Caco-2 (cell line): Measurements from ENCODE around the gene RASL10B. TPM values are rescaled to one million over a fixed set of nuclear protein-coding genes. Genes with fewer than 3 reads are reported as not detected.

Source experiments
- BruUV-seq: library from RNA; stranded (reverse); fragments of 400-500 nt; replicated peaks from 2 replicates; lab custom pipeline; 2021; lab: Mats Ljungman, UMichigan
- CTCF ChIA-PET: fragments of 300-600 bp; sonication (Branson Sonifier 250); formaldehyde crosslinking; loops from one replicate; lab custom pipeline; 2022; ENCODE audit warnings: antibody characterized with exemption; lab: Charles Lee
- POLR2A ChIA-PET: fragments of 300-600 bp; sonication (Branson Sonifier 250); formaldehyde crosslinking; loops from one replicate; lab custom pipeline; 2022; ENCODE audit warnings: antibody characterized with exemption; lab: Charles Lee
- DNase-seq, 2 experiments: peaks; one replicate each; pipeline versions ENCODE4 v3.0.0 to v3.0.0-alpha.2; 2020 to 2022
- H3K27me3 ChIP-seq: replicated peaks from 2 replicates; pipeline ENCODE4 v1.6.0; 2011; ENCODE audit warnings: low read length; ENCODE audit not compliant: control insufficient read depth, insufficient read depth
- H3K36me3 ChIP-seq: 2 replicates; pipeline ENCODE4 v1.5.1; 2011; ENCODE audit warnings: low read length; ENCODE audit not compliant: control insufficient read depth, insufficient read depth
- H3K4me1 ChIP-seq: fragments of 250-450 bp; sonication (Bioruptor Pico); 2 replicates; pipeline ENCODE4 v1.5.1; 2020; ENCODE audit warnings: mild to moderate bottlenecking
- H3K4me3 ChIP-seq: 2 replicates; pipeline ENCODE4 v1.5.1; 2011; ENCODE audit warnings: low read depth, mild to moderate bottlenecking, control low read depth, low read length
- H3K9me3 ChIP-seq: fragments of 250-450 bp; sonication (Bioruptor Pico); 2 replicates; pipeline ENCODE4 v1.5.1; 2020; ENCODE audit warnings: mild to moderate bottlenecking, moderate library complexity
- H3K27ac Mint-ChIP-seq: one replicate; pipeline ENCODE4 v1.8.0; 2022; ENCODE audit warnings: mixed read lengths; ENCODE audit not compliant: unreplicated experiment
- H3K27me3 Mint-ChIP-seq: one replicate; pipeline ENCODE4 v1.8.0; 2022; ENCODE audit warnings: mixed read lengths; ENCODE audit not compliant: insufficient read depth, unreplicated experiment
- H3K36me3 Mint-ChIP-seq: one replicate; pipeline ENCODE4 v1.8.0; 2022; ENCODE audit warnings: mild to moderate bottlenecking, mixed read lengths; ENCODE audit not compliant: insufficient read depth, unreplicated experiment
- H3K4me1 Mint-ChIP-seq: one replicate; pipeline ENCODE4 v1.8.0; 2022; ENCODE audit warnings: low read depth, mixed read lengths; ENCODE audit not compliant: unreplicated experiment
- H3K4me3 Mint-ChIP-seq: one replicate; pipeline ENCODE4 v1.8.0; 2022; ENCODE audit warnings: mild to moderate bottlenecking, moderate library complexity, mixed read lengths; ENCODE audit not compliant: unreplicated experiment
- H3K9me3 Mint-ChIP-seq: one replicate; pipeline ENCODE4 v1.8.0; 2022; ENCODE audit warnings: mixed read lengths; ENCODE audit not compliant: unreplicated experiment
- CTCF ChIP-seq, 2 experiments: fragments of 200-600 bp in 1 of 2; IDR thresholded peaks; 1 replicate in 1 of 2; 2 replicates in 1 of 2; pipeline versions ENCODE4 v1.5.1 to v1.8.0; 2011 to 2022; ENCODE audit warnings: antibody characterized with exemption in 1 of 2, control low read depth in 1 of 2, inconsistent platforms in 1 of 2, low read depth in 1 of 2, low read length in 1 of 2, mild to moderate bottlenecking in 1 of 2, moderate library complexity in 1 of 2; ENCODE audit not compliant: insufficient read depth in 1 of 2, severe bottlenecking in 1 of 2, unreplicated experiment in 1 of 2
- intact Hi-C: fragments of 100-400 bp; cut with micrococcal nuclease; formaldehyde crosslinking; loops from one replicate; pipeline ENCODE4 v1.10.0; 2022; ENCODE audit not compliant: unreplicated experiment
- total RNA-seq: library from RNA; stranded (reverse); gene quantifications from 2 replicates; pipeline ENCODE4 v1.2.3, GENCODE V29; 2022

RASL10B gene
- total RNA-seq, 1 experiment from 2014 or later: 13.3 TPM

GRCh38 chr17:35788477-35789368 is 57.3 kb downstream of the RASL10B start:
- H3K36me3 Mint-ChIP-seq: no peaks in the 10 kb centered on the region
- intact Hi-C loops: no loop called here
- H3K4me1 ChIP-seq: no peaks in the 10 kb centered on the region
- no peak overlapping the region for H3K4me3 ChIP-seq
- no peak for DNase-seq
- no peaks in the 10 kb centered on the region for H3K9me3 Mint-ChIP-seq
- H3K36me3 ChIP-seq: no peaks in the 10 kb centered on the region
- no peaks in the 10 kb centered on the region for H3K9me3 ChIP-seq
- H3K27me3 ChIP-seq: no peaks in the 10 kb centered on the region
- peaks cover 15% of the 10 kb centered on the region for H3K27me3 Mint-ChIP-seq
- H3K4me1 Mint-ChIP-seq: peaks cover 15% of the 10 kb centered on the region
- no TSS peak for BruUV-seq
- CTCF ChIA-PET: interaction anchor here (1.9 to 2.0 kb wide), 2 partner anchors 22 to 25 kb away, joined by 4 to 6 read pairs; no protein-coding TSS in a partner anchor
- POLR2A ChIA-PET: interaction anchor here (0.6 kb wide), 1 partner anchor 21 kb away, joined by 4 read pairs; the partner anchor contains the start of gene TAF15
- H3K4me3 Mint-ChIP-seq: no peak overlapping the region
- no peak for TF ChIP-seq CTCF (IDR thresholded peaks at IDR 0.05; ENCODE audit: insufficient read depth in 1 of 2, low read depth in 1 of 2, low read length in 1 of 2, severe bottlenecking in 1 of 2, unreplicated experiment in 1 of 2)
- no peak overlapping the region for H3K27ac Mint-ChIP-seq

- Histone ChIP-seq H3K9me3 (no peaks in the 10 kb centered on the region), H3K27me3 (peaks cover 2% of the 10 kb centered on the region; the same call in 1 of the 2 replicates), H3K4me1 (no peaks in the 10 kb centered on the region), H3K36me3 (no peaks in the 10 kb centered on the region), H3K4me3 (no peak overlapping the region)
- H3K9me3 Mint-ChIP-seq: no peaks in the 10 kb centered on the region
- no peaks in the 10 kb centered on the region for H3K36me3 Mint-ChIP-seq
- H3K4me3 Mint-ChIP-seq: no peak overlapping the region
- no peak for TF ChIP-seq CTCF (IDR thresholded peaks at IDR 0.05; ENCODE audit: insufficient read depth in 1 of 2, low read depth in 1 of 2, low read length in 1 of 2, severe bottlenecking in 1 of 2, unreplicated experiment in 1 of 2)
- BruUV-seq: no TSS peak
- ChIA-PET POLR2A (no interaction called here), CTCF (no interaction called here)
- H3K27ac Mint-ChIP-seq: no peak overlapping the region
- DNase-seq: no peak
- H3K4me1 Mint-ChIP-seq: peaks cover 15% of the 10 kb centered on the region
- H3K27me3 Mint-ChIP-seq: peaks cover 21% of the 10 kb centered on the region
- intact Hi-C loops: no loop called here
Observed at GRCh38 chr17:35790841-35791240, 59.4 kb downstream of the RASL10B start.

DNA sequence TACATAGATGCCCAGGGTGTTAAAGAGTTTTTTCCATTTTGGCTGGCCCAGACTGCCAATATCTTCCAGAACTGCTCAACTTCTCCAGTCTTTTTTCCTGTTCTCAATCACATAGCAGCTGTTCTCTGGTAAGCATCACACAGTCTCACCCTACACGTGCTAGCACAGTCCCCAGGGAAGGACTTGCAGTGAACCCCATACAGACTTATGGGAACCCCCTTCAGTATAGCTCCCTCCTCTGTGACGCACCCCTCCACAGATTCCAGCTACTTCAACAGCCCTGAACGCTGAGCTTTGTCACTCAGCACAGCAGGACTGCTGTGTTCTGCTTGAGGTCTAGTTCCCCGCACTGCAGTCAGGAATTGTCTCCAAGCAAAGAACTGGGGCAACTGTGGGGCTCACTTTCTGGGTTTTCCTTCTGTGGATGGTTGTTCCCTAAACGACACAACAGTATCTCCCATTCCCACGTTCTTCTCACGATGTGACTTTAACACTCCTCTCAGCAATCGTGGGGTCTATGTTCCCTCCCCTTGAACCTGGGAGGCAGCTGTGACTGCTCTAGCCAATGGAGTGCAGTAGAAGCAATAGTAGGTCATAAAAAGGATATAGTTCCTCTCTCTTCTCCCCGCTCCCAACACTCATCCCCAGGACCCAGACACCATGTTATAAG is 60.4 kb downstream of the RASL10B start:
- Histone ChIP-seq H3K9me3 (no peaks in the 10 kb centered on the region), H3K4me3 (no peak overlapping the region), H3K4me1 (no peaks in the 10 kb centered on the region), H3K27me3 (peaks cover 4% of the 10 kb centered on the region; the same call in 1 of the 2 replicates), H3K36me3 (no peaks in the 10 kb centered on the region; the same call in 1 of the 2 replicates)
- Mint-ChIP-seq H3K4me1 (peaks cover 15% of the 10 kb centered on the region), H3K36me3 (no peaks in the 10 kb centered on the region), H3K4me3 (no peak overlapping the region), H3K27ac (no peak overlapping the region), H3K27me3 (peaks cover 23% of the 10 kb centered on the region), H3K9me3 (no peaks in the 10 kb centered on the region)
- BruUV-seq: no TSS peak
- TF ChIP-seq CTCF (IDR thresholded peaks at IDR 0.05; ENCODE audit: insufficient read depth in 1 of 2, low read depth in 1 of 2, low read length in 1 of 2, severe bottlenecking in 1 of 2, unreplicated experiment in 1 of 2): no peak
- ChIA-PET POLR2A (interaction anchor here (1.4 kb wide), 1 partner anchor 17 kb away, joined by 3 read pairs; the partner anchor contains the start of gene TAF15), CTCF (interaction anchor here (0.8 to 1.0 kb wide), 2 partner anchors 17 to 26 kb away, joined by 4 read pairs; partner anchors contain the start of gene TAF15)
- intact Hi-C loops: no loop called here
- no peak for DNase-seq
